Suppressor macrophage (primary cell): ENCODE measurements around the gene CNOT4.
A peak's percentile ranks its signal among the peaks of the same experiment; 100 is the strongest.

Source experiments
- DNase-seq, 4 experiments: peaks; one replicate each; pipeline ENCODE4 v3.0.0-alpha.2; 2020 to 2022
- total RNA-seq, 17 experiments: gene quantifications; one replicate each; lab custom pipeline; 2026; ENCODE audit warnings: mixed read lengths in 6 of 17, inconsistent platforms in 3 of 17; lab: John Stamatoyannopoulos, UW

Gene CNOT4, protein sequence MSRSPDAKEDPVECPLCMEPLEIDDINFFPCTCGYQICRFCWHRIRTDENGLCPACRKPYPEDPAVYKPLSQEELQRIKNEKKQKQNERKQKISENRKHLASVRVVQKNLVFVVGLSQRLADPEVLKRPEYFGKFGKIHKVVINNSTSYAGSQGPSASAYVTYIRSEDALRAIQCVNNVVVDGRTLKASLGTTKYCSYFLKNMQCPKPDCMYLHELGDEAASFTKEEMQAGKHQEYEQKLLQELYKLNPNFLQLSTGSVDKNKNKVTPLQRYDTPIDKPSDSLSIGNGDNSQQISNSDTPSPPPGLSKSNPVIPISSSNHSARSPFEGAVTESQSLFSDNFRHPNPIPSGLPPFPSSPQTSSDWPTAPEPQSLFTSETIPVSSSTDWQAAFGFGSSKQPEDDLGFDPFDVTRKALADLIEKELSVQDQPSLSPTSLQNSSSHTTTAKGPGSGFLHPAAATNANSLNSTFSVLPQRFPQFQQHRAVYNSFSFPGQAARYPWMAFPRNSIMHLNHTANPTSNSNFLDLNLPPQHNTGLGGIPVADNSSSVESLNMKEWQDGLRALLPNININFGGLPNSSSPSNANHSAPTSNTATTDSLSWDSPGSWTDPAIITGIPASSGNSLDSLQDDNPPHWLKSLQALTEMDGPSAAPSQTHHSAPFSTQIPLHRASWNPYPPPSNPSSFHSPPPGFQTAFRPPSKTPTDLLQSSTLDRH
- 13.4 to 47.8 (median 19.5) reads per million in 17 experiments for total RNA-seq

DNA sequence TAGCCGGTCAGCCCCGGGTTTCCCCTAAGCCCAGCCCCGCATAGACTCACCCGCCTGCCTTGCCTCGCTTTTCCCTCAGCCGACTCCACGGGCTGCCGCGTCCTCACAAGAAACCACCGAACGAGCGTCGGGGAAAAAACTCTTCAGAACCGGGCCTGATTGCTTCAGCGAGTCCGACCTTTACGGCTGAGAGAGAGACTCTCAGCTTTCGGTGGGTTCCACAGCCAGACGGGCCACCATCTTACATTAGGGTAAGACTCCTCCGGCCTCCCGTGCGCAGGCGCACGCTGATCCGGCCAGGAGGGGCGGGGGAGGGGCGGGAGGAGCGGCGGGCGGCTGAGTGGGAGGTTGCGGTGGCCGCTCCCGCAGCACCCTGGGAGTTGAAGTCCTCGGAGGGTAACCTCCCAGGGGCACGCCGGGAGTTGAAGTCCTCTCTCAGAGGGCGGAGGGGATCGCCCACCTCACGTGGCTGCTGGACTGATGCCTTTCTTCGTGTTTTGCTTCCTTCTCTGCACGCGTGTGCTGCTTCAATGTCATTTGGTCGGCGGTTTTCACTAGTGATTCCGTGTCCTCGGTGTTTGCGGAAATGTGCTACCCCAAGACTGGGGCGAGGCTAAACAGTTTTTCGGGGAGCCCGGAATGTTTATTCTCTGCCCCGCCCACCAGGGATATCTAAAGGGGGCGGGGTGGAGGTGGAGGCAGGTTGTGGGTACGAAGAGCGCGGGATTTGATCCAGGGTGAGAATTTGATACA is at the start of gene CNOT4:
Gene CNOT4 (minus strand): TSS at position 264 of the 753 bp plus-strand sequence. CDS start 71,771 bp downstream, outside the sequence.
- DNase-seq, result peak; percentile 97 to 99 (median 98)

DNA sequence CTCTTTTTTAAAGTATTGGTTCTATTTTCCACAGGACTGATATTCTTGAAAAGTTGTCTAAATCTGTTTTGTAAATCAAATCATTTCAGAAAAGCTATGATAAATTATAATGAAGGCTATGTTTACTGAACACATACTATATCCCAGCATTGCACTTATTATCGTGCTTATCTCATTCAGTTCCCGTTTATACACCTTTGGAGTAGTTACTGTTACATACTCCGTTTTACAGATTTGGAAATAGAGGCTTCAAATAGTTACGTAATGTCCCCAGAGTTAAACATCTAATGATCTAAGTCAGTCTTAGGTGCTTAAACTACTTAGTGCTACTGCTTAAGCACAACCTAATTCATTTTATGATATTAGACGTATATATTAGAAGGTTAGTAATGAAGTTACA is 49.0 kb upstream of the CNOT4 start:
- DNase-seq, result no peak

DNA sequence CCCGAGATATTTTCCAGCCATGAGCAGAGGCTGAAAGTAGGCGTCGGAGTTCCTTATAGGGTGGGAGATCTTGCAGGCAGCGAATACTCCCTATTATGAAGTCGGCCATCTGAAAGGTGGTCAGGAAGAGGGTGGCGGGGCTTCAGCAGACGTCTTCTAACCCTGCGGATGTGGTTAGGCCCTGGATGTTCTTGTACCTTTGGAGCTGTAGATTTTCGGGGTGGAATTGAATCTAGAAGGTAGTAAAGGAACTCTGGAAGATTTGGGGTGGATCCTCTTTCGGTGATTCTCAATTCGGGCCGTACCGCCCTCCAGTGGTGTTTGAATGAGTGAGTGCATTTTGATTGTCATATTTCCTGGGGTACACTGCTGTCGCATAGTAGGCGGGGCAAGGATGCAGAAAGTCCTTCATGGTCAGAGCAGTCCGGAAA is 48.5 kb upstream of the CNOT4 start:
- DNase-seq, result peak; percentile 77 to 82 (median 80)

DNA sequence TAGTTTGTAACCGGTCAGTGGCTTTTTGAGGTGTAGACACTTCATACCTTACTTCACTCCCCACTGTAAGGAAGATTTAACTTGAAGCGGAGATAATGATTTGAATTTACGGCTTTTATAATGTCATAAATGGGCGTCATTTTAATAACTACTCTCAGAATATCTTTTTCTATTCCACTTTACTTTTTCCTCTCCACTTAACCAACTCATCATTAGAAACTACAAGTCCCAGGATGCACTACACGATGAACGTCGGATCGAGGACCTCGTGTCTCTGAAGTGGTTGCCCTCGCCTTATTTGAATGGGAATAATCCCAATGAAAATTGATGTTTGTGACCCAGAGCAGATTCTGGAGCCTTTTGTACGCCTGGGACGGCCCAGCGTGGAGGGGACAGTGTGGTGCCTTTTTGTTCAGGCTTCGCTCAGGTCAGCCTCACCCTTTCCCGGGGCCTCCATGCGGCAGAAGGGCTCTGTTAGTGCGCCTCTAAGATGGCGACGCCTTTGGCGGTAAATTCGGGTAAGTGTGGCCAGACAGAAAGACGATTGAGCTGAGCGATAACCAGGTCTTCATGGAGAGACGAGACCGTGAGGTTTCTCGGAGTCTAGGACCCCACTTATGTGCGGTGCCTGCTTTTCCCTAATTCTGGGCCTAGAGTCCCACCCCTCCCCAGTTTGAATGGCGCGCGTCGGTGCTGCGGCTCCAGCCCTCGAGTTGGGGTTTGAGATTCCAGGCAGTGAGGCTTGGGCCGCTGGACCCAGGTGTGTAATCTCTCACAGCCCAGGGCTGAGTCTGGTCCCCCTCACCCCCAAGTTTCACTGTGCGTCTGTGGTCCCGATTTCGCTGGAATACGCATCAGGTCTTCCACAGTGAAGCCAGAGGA is 47.8 kb upstream of the CNOT4 start, which contains the start of gene NUP205:
Gene NUP205 (plus strand): TSS at position 463 of the 882 bp plus-strand sequence. CDS start 28 bp downstream, at position 491.
- peak; percentile 78 to 90 (median 85) for DNase-seq

DNA sequence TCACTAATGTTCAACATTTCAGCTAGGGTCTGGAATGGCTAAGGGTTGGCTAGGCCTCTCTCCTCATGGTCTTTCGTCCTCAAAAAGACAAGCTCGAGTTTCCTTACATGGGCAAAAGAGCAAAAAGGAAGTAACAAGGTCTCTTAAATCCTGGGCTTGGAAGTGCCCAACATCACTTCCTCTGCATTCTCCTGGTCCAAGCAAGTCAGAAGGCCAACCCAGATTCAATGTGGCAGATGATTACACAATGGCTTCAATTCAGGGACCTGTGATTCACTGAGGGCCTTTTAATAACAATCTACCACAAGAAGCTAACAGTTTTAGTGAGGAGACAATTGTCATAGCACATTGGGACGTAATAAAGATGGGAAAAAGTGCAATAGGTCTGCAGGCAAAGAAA is 43.4 kb upstream of the CNOT4 start:
- DNase-seq, result peak; percentile 18 to 62 (median 43)

DNA sequence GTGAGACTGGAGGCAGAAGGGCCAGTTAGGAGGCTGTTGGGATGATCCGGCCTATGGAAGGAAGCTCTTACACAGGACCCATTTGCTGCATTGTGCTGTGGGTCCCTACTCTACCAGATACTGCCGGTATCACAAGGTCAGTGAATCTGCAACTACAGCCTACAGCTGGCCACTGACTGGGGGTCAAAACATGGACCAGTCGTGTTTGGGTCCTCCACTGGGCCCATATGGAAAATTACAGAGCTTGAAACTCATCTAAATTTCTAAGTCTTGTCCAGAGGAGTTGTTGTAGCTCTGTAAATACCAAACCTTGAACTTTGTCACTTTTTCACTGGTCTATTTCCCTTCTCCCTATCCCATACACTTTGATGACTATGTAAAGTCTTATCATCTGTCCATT is 42.2 kb upstream of the CNOT4 start:
- no peak for DNase-seq

DNA sequence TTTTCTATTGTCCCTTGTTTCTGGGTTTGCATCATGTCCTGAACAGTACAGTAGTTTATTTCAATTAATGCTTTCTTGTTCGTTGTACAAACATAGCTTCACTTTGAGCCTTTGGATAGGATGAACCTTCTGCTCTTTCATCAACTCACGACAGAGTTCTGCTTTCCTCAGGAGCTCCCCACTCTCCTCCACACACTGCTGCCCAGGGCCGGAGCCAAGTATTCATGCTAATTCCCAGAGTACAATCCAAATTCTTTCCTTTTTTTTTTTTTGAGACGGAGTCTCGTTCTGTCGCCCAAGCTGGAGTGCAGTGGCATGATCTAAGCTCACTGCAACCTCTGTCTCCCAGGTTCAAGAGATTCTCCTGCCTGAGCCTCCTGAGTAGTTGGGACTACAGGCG is 40.3 kb upstream of the CNOT4 start:
- no peak for DNase-seq

DNA sequence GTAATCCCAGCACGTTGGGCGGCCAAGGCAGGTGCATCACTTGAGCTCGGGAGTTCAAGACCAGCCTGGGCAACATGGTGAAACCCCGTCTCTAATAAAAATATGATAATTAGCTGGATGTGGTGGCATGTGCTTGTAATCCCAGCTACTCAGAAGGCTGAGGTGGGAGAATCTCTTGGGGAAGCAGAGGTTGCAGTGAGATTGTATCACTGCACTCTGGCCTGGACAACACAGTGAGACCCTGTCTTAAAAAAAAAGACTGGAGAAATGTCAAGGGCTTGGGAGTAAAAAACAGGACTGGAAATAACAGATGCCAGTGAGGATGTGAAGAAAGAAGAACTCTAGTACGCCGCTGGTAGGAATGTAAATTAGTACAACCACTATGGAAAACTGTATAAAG is 31.1 kb upstream of the CNOT4 start:
- no peak for DNase-seq

DNA sequence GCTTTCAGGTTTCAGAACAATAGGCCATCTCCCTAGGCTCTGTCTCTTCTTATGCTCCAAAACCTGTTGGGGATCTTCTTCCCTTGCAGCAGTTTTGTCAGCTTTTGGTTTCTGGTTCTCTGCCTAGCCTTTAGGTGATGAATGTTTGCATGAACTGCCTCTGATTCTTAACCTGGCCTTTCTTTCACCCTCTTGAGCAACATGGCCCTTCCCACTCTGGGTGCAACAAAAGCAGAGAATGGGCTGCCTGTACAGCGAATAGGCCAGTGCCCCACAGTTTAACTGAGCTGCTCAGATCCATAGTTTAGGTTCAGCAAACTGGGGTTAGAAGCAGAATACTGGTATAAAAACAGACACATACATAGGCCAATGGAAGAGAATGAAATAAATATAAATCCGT is 29.7 kb upstream of the CNOT4 start:
- no peak for DNase-seq

DNA sequence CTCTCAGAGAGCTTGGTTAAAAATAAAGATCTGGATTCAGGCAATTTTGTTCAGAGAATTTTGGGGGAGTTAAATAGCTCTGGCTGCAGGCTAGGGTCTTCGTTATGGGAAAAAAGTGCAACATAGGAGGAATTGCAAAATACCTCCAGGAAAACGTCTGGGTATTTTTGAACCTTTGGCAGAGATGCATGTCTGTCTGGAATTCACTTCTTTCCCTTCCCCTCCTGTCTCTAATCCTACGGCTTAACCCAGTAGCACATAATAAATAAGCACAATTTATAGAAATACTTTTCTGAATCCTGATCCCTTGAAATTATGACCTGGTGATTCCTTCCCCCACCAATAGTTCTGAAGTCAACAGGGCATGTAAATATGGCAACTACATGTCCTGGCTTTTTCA is 28.5 kb upstream of the CNOT4 start:
- no peak for DNase-seq

DNA sequence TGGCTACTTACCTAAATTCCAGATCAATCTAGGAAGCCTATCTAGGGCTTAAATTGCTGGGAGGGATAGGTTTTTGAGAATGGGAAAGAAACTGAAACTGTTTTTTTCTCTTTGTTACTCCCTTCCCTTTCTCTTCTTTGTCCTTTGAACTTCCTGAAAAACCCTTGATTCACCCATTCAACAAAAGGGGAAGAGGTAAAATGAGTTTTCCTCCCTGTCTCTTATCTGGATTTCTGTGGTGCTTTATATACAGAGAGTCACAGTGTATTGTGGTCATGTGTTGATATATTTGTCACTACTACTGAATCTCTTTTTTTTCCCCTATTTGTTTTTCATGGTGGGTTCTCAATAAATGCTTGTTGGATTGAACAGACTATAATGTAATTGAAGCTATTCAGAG is 28.0 kb upstream of the CNOT4 start:
- peak; percentile 12 to 71 (median 45) for DNase-seq

DNA sequence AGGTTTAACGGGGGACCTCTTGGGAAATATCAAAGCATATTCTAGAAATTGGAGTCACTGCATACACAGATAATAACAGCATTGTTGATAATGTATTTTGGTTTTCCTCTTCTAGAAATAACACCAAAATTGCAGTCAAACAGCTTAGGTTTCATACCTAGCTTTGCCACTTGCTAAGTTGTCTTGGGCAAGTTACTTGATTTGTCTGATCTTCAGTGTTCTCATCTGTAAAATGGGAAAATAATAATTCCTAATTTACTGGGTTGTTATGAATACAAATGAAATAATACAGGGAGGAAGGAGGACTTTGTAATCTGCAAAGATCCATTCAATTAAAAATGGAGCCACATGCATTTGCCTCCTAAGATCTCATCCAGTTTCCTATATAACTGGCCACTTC is 27.6 kb upstream of the CNOT4 start:
- no peak for DNase-seq

DNA sequence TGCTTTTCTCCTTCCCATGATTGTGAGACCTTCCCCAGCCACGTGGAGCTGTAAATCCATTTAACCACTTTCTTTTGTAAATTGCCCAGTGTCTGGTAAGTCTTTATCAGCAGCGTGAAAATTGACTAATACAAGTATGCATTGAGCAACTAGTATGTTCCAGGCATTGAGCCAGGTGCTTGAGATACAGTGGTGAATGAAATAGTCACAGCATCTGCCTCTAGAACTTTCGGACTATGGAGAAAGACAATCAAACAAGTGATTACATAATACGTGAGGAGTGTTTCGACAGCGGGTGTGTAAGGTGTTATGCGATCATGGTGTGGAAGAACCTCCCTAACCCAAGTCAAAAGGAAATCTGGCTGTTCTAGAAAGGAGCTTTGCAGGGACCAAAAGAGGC is 26.2 kb upstream of the CNOT4 start:
- peak; percentile 9 to 38 (median 22) for DNase-seq

DNA sequence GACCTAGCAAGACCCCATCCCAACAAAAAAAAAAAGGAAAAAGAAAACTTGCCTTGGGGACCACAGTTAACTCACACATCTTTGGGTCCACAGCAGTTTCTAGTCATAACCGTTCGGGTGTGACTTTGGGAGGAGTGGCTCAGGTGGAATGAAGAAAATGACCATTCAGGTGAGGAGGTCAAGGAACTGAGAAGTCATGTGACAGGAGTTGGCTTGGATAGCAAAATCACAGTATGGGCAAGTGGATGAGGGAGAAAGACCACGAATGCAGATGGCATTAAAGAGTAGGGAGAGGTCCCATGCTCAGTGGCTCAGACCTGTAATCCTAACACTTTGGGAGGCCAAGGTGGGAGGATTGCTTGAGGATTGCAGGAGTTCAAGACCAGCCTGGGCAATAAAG is 17.1 kb upstream of the CNOT4 start:
- no peak for DNase-seq

DNA sequence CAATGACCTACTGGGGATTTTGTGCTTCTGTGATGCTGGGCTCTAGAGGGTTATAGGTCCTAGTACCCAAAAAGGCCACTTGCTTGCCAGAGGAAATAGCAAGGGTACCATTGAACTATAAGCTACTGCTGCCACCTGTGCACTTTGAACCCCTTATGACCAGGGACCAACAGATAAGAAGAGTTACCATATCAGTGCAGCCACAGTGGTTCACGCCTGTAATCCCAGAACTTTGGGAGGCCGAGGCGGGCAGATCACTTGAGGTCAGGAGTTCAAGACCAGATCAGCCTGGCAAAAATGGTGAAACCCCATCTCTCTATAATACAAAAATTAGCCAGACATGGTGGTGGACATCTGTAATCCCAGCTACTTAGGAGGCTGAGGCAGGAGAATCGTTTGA is 15.5 kb upstream of the CNOT4 start:
- DNase-seq, result no peak

DNA sequence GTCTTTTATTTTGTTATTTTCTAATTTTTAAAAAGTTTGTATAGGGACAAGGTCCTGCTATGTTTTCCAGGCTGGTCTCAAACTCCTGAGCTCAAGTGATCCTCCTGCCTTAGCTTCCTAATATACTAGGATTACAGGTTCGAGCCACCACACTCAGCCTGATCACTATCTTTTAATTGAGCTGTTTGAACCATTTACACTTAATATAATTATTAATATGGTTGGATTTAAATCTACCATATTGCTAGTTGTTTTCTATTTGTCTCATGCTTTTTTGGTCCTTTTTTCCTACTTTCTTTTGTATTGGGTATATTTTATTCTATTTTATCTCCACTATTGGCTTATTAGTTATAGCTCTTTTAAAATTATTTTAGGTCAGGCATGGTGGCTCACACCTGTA is 13.2 kb upstream of the CNOT4 start:
- DNase-seq, result no peak

DNA sequence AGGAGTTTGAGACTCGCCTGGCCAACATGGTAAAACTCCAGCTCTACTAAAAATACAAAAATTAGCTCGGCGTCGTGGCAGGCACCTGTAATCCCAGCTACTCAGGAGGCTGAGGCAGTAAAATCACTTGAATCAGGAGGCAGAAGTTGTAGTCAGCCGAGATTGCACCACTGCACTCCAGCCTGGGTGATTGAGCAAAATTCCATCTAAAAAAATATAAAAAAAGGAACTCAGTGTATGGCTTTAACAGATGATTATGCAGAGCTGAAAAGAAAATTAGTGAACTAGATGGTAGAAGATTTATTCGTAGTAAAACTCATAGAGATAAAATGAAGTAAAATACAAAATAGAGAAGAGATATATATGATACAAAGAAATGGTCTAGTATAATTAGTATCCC is 12.6 kb upstream of the CNOT4 start:
- DNase-seq, result peak in 2 of 4 experiments; percentile 32 to 42

DNA sequence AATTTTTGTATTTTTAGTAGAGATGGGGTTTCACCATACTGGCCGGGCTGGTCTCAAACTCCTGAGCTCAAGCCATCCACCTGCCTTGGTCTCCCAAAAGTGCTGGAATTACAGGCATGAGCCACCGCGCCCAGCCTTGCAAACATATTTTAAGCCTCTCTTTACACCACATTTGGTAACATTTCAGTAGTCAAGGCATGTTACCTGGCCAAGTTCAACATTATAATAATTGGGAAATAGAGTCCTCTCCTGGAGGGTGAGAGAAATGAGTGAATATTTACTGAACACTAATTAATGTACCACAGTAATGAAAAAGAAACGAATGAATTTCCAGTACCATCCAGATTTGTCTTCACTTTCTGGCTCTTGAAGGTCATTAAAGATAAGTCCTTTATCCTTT is 10.0 kb upstream of the CNOT4 start:
- no peak for DNase-seq

DNA sequence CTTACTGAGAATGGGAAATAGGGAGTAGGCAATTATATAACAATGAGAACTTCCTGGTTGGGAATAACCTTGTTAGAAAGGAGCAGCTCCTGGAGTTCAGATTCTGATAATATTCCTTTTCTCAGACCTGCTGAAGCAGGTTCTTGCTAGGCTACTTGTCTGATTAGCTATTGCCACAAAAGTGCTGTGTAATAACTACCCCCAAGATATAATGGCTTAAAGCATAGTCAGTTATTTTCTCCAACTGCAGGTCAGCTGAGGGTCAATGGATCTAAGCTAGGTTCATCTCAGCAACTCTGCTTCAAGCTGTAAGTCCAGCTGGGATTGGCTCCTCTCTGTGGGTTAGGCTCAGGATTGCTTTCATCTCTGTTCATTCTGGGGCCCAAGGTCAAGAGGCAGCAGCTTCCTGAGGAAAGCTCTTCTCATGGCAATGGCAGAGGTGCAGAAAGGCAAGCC is 9.4 kb upstream of the CNOT4 start:
- no peak for DNase-seq

DNA sequence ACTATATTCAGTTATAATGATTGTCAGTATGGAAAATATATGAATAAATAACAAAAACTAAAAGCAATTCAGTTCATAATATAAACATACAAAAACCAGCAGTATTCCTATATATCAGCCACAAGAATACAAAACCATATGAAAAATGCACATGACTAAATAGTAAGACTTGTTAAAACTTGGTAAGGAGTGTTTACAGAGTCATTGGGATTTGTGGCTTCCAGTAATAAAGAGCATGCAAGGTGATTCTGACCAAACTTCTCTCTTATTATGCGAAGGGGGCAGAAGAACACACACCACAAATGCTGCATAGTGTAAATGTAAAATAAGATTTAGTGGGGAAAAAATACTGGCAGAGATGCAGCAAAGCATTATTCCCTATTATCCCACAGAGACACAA is 8.8 kb upstream of the CNOT4 start:
- no peak for DNase-seq

DNA sequence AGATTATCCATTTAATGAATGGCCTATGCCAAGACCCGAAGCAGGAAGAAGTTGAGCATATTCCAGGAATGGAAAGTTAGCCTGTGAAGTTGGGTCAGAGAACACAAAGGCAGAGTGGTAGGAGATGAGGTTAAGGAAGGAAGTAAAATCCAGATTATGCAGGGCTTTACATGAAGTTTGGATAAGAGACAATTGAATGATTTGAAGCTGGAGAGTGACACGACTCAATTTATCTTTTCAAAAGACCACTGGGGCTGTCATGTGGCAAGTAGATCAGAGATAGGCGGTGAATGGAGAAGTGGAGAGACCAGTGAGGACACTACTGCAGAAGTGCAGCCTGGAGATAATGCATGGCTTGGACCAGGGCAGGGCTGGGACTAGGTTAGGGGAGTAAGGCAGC is 7.2 kb upstream of the CNOT4 start:
- DNase-seq, result no peak

DNA sequence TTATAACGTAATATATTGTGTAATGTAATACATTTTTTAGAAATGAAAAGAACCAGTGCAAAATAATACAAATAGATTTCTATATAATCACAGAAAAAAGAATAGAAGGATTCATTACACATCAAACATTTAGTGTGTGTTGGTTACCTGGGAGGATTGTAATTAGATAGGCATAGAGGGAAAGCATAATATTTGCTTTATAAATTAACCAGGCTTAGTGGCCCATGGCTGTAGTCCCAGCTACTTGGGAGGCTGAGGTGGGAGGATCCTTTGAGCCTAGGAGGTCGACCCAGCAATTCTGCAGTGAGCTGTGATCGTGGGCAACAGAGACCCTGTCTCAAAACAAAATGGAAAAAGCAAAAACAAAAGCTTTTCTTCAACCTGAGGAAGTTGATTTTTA is 5.0 kb upstream of the CNOT4 start:
- no peak for DNase-seq
